Ovary (tissue), 9 donors: ENCODE data around the gene CCDC91. TPM values are rescaled to one million over a fixed set of nuclear protein-coding genes. Genes with fewer than 3 reads are reported as not detected.

Source experiments
- DNase-seq, 5 donors: peaks; one replicate each; pipeline ENCODE4 v3.0.0-alpha.2; 2019 to 2020
- H3K27ac ChIP-seq, 2 donors: fragments of 200-600 bp; one replicate each; pipeline versions ENCODE4 v1.5.1 to v1.8.0; 2019 to 2022
- H3K27me3 ChIP-seq: fragments of 200-600 bp; one replicate; pipeline ENCODE4 v1.8.0; 2022
- H3K36me3 ChIP-seq: fragments of 200-600 bp; sonication (generic); one replicate; pipeline ENCODE4 v1.5.1; 2019
- H3K4me1 ChIP-seq: one replicate; pipeline ENCODE4 v1.8.1; 2013; ENCODE audit warnings: mild to moderate bottlenecking, moderate library complexity; ENCODE audit not compliant: insufficient read depth
- H3K4me3 ChIP-seq: fragments of 200-600 bp; sonication (generic); one replicate; pipeline ENCODE4 v1.5.1; 2017
- H3K9me3 ChIP-seq, 2 donors: fragments of 200-600 bp in 1 of 2; sonication (generic) in 1 of 2; one replicate each; pipeline versions ENCODE4 v1.5.1 to v1.8.1; 2013 to 2019; ENCODE audit warnings: mild to moderate bottlenecking in 1 of 2, moderate library complexity in 1 of 2
- CTCF ChIP-seq, 3 donors: fragments of 450-650 bp in 2 of 3; fragments of 200-600 bp in 1 of 3; IDR thresholded peaks; one replicate each; pipeline versions ENCODE4 v1.5.1 to v1.8.0; 2016 to 2022; ENCODE audit warnings: antibody characterized with exemption in 3 of 3, mild to moderate bottlenecking in 1 of 3
- EP300 ChIP-seq: sonication (generic); formaldehyde crosslinking; IDR thresholded peaks from one replicate; pipeline ENCODE4 v1.6.1; 2017; ENCODE audit warnings: antibody characterized with exemption
- POLR2A ChIP-seq: fragments of 450-650 bp; IDR thresholded peaks from one replicate; pipeline ENCODE4 v1.6.1; 2017; ENCODE audit warnings: antibody characterized with exemption, mild to moderate bottlenecking, moderate library complexity
- WGBS, 3 donors: extraction: QIAGEN DNeasy Blood & Tissue Kit in 1 of 3; methylation state at CpG; one replicate each; pipeline versions ENCODE4 v1.1.5 to v1.1.7; 2013 to 2017; 5-methylcytosine and 5-hydroxymethylcytosine counted together
- intact Hi-C, 4 donors: fragments of 100-400 bp; cut with DNase I; formaldehyde crosslinking; loops; one replicate each; pipeline versions ENCODE4 v1.11.0 to v1.15.1; 2022 to 2023
- polyA plus RNA-seq, 2 donors: library from polyadenylated mRNA; stranded (reverse); fragments of 200-250 nt in 1 of 2; fragments of 350-450 nt in 1 of 2; fragmentation: Illumina TruSeq in 1 of 2; extraction: RNeasy Lipid Tissue Mini Kit (QIAGEN cat#74804) in 1 of 2; gene quantifications; one replicate each; pipeline ENCODE4 v1.2.3, GENCODE V29; 2013 to 2014
- total RNA-seq, 7 donors: library from RNA; depleted of rRNA in 2 of 7; stranded (reverse); fragments of >200 nt in 2 of 7; fragmentation: NEBNext Ultra II Directional in 3 of 7; extraction: Animal tissue kit (Norgen Biotek cat#: 25700) in 3 of 7; gene quantifications; one replicate each; pipeline versions ENCODE4 v1.1.0 to v1.2.4, GENCODE V29; 2016 to 2023
- donor health status: DM: no; HTN: no; CAD: no; lungs with moderate emphysema.
- donor health status: DM: no; HTN: no; CAD: no.
- donor health status: Bipolar disorder and iron deficiency.
- donor health status: DM: yes; HTN: yes; CAD: no.
- donor health status: DM: no; HTN: no; CAD: no.
- donor health status: DM: yes; HTN: yes; CAD: no.

CCDC91 gene
- total and polyA plus RNA-seq, 9 donors, result 15.8 to 45.7 (median 36.2) TPM

GRCh38 chr12:28171356-28172060 is 18.7 kb upstream of the CCDC91 start:
- H3K36me3 ChIP-seq, result no peaks in the 10 kb centered on the region
- H3K9me3 ChIP-seq, result no peaks in the 10 kb centered on the region
- no peak for DNase-seq
- H3K4me1 ChIP-seq, result no peaks in the 10 kb centered on the region
- intact Hi-C loops, result no loop called here
- H3K4me3 ChIP-seq, result no peak overlapping the region
- 79 to 89% (median 83%) methylated on average over 3 of the region's 3 CpGs for WGBS, 3 donors
- no peaks in the 10 kb centered on the region for H3K27me3 ChIP-seq
- TF ChIP-seq EP300, result no peak
- TF ChIP-seq CTCF (IDR thresholded peaks at IDR 0.05), result no peak
- no peak for TF ChIP-seq POLR2A
- no peak overlapping the region for H3K27ac ChIP-seq

GRCh38 chr12:28172434-28173030 is 17.7 kb upstream of the CCDC91 start:
- H3K36me3 ChIP-seq, result no peaks in the 10 kb centered on the region
- H3K27me3 ChIP-seq, result no peaks in the 10 kb centered on the region
- no peak for TF ChIP-seq EP300
- TF ChIP-seq CTCF (IDR thresholded peaks at IDR 0.05), result no peak
- TF ChIP-seq POLR2A, result no peak
- no peak overlapping the region for H3K27ac ChIP-seq
- no peak for DNase-seq
- H3K4me3 ChIP-seq, result no peak overlapping the region
- no peaks in the 10 kb centered on the region for H3K4me1 ChIP-seq
- 95 to 96% (median 96%) methylated on average over 3 of the region's 3 CpGs for WGBS, 3 donors
- intact Hi-C loops, result no loop called here
- no peaks in the 10 kb centered on the region for H3K9me3 ChIP-seq

GRCh38 chr12:28173440-28173839 is 16.8 kb upstream of the CCDC91 start:
- intact Hi-C loops, result no loop called here
- no peak overlapping the region for H3K27ac ChIP-seq
- no peaks in the 10 kb centered on the region for H3K36me3 ChIP-seq
- H3K9me3 ChIP-seq, result no peaks in the 10 kb centered on the region
- no peak for DNase-seq
- no peak for TF ChIP-seq EP300
- no peak for TF ChIP-seq CTCF (IDR thresholded peaks at IDR 0.05)
- TF ChIP-seq POLR2A, result no peak
- H3K4me3 ChIP-seq, result no peak overlapping the region
- no peaks in the 10 kb centered on the region for H3K4me1 ChIP-seq
- 90% methylated on average over 1 of the region's 1 CpG for WGBS, 3 donors
- no peaks in the 10 kb centered on the region for H3K27me3 ChIP-seq

GRCh38 chr12:28175098-28175589 is 15.1 kb upstream of the CCDC91 start:
- Histone ChIP-seq H3K9me3 (no peaks in the 10 kb centered on the region), H3K36me3 (no peaks in the 10 kb centered on the region), H3K4me3 (no peak overlapping the region), H3K27me3 (no peaks in the 10 kb centered on the region), H3K4me1 (no peaks in the 10 kb centered on the region), H3K27ac (no peak overlapping the region)
- no peak for DNase-seq
- 40 to 90% (median 89%) methylated on average over 1 of the region's 1 CpG for WGBS, 3 donors
- TF ChIP-seq CTCF (IDR thresholded peaks at IDR 0.05), result no peak
- TF ChIP-seq EP300, result no peak
- no peak for TF ChIP-seq POLR2A
- intact Hi-C loops, result no loop called here
